Dendritic cell treated with granulocyte-macrophage colony-stimulating factor and Interleukin-4, amounts not matched to agents 40 ng/mL and 50 ng/mL, for 4 days (primary cell): ENCODE measurements around the gene NPAS3.

Source experiments
- H3K27ac Mint-ChIP-seq: one replicate; pipeline ENCODE4 v1.8.0; 2022; ENCODE audit warnings: mild to moderate bottlenecking, mixed read lengths
- H3K27me3 Mint-ChIP-seq: one replicate; pipeline ENCODE4 v1.8.0; 2022; ENCODE audit warnings: mild to moderate bottlenecking, mixed read lengths
- H3K36me3 Mint-ChIP-seq: one replicate; pipeline ENCODE4 v1.8.0; 2022; ENCODE audit warnings: low read depth, mixed read lengths
- H3K4me1 Mint-ChIP-seq: one replicate; pipeline ENCODE4 v1.8.0; 2022; ENCODE audit warnings: low read depth, mixed read lengths
- H3K4me3 Mint-ChIP-seq: one replicate; pipeline ENCODE4 v1.8.0; 2022; ENCODE audit warnings: mild to moderate bottlenecking, moderate library complexity, mixed read lengths
- H3K9me3 Mint-ChIP-seq: one replicate; pipeline ENCODE4 v1.8.0; 2022; ENCODE audit warnings: mixed read lengths
- intact Hi-C: fragments of 100-400 bp; cut with micrococcal nuclease; formaldehyde crosslinking; loops from one replicate; pipeline ENCODE4 v1.15.0; 2022

NPAS3 gene

GRCh38 chr14:33806905-33807304 lies 868.2 kb downstream of the NPAS3 start:
- Mint-ChIP-seq H3K27ac (no peak overlapping the region), H3K9me3 (no peaks in the 10 kb centered on the region), H3K36me3 (no peaks in the 10 kb centered on the region), H3K27me3 (peaks cover 15% of the 10 kb centered on the region), H3K4me1 (no peaks in the 10 kb centered on the region), H3K4me3 (no peak overlapping the region)
- intact Hi-C loops, result no loop called here

GRCh38 chr14:33808187-33808586 lies 869.5 kb downstream of the NPAS3 start:
- Mint-ChIP-seq H3K27me3 (peaks cover 6% of the 10 kb centered on the region), H3K9me3 (no peaks in the 10 kb centered on the region), H3K4me1 (no peaks in the 10 kb centered on the region), H3K36me3 (no peaks in the 10 kb centered on the region), H3K4me3 (no peak overlapping the region), H3K27ac (no peak overlapping the region)
- intact Hi-C loops, result no loop called here

GRCh38 chr14:33809396-33809981 lies 870.8 kb downstream of the NPAS3 start:
- H3K27me3 Mint-ChIP-seq, result peaks cover 9% of the 10 kb centered on the region

GRCh38 chr14:33810308-33810707 lies 871.6 kb downstream of the NPAS3 start:
- Mint-ChIP-seq H3K27me3 (peaks cover 9% of the 10 kb centered on the region), H3K9me3 (no peaks in the 10 kb centered on the region), H3K36me3 (no peaks in the 10 kb centered on the region), H3K27ac (no peak overlapping the region), H3K4me1 (no peaks in the 10 kb centered on the region), H3K4me3 (no peak overlapping the region)
- intact Hi-C loops, result no loop called here

More at GRCh38 chr14:33809396-33809981, 870.8 kb downstream of the NPAS3 start:
- intact Hi-C loops, result no loop called here
- no peak overlapping the region for H3K4me3 Mint-ChIP-seq
- H3K27ac Mint-ChIP-seq, result no peak overlapping the region
- no peaks in the 10 kb centered on the region for H3K36me3 Mint-ChIP-seq
- H3K4me1 Mint-ChIP-seq, result no peaks in the 10 kb centered on the region
- no peaks in the 10 kb centered on the region for H3K9me3 Mint-ChIP-seq

- Mint-ChIP-seq H3K36me3 (no peaks in the 10 kb centered on the region), H3K4me3 (no peak overlapping the region), H3K27ac (no peak overlapping the region), H3K27me3 (peaks cover 6% of the 10 kb centered on the region), H3K4me1 (no peaks in the 10 kb centered on the region), H3K9me3 (no peaks in the 10 kb centered on the region)
- intact Hi-C loops, result no loop called here
These were observed 873.0 kb downstream of the NPAS3 start for GRCh38 chr14:33811721-33812120.

GRCh38 chr14:33812181-33812580 lies 873.5 kb downstream of the NPAS3 start:
- Mint-ChIP-seq H3K4me3 (no peak overlapping the region), H3K9me3 (no peaks in the 10 kb centered on the region), H3K36me3 (no peaks in the 10 kb centered on the region), H3K27ac (no peak overlapping the region), H3K27me3 (peaks cover 6% of the 10 kb centered on the region), H3K4me1 (no peaks in the 10 kb centered on the region)
- intact Hi-C loops, result no loop called here

- Mint-ChIP-seq H3K36me3 (no peaks in the 10 kb centered on the region), H3K9me3 (no peaks in the 10 kb centered on the region), H3K4me1 (no peaks in the 10 kb centered on the region), H3K27ac (no peak overlapping the region), H3K27me3 (peaks cover 6% of the 10 kb centered on the region), H3K4me3 (no peak overlapping the region)
- intact Hi-C loops, result no loop called here
These were observed 873.9 kb downstream of the NPAS3 start for GRCh38 chr14:33812601-33813000.

GRCh38 chr14:33814010-33814409 lies 875.3 kb downstream of the NPAS3 start:
- intact Hi-C loops, result no loop called here
- no peak overlapping the region for H3K4me3 Mint-ChIP-seq
- H3K36me3 Mint-ChIP-seq, result no peaks in the 10 kb centered on the region
- H3K27me3 Mint-ChIP-seq, result peaks cover 6% of the 10 kb centered on the region
- H3K27ac Mint-ChIP-seq, result no peak overlapping the region
- H3K4me1 Mint-ChIP-seq, result no peaks in the 10 kb centered on the region
- no peaks in the 10 kb centered on the region for H3K9me3 Mint-ChIP-seq

- Mint-ChIP-seq H3K27me3 (peaks cover 2% of the 10 kb centered on the region), H3K4me3 (no peak overlapping the region), H3K36me3 (no peaks in the 10 kb centered on the region), H3K27ac (no peak overlapping the region), H3K9me3 (no peaks in the 10 kb centered on the region), H3K4me1 (no peaks in the 10 kb centered on the region)
- intact Hi-C loops, result no loop called here
These were observed 895.2 kb downstream of the NPAS3 start for GRCh38 chr14:33833706-33834465.

- H3K4me1 Mint-ChIP-seq, result no peaks in the 10 kb centered on the region
- H3K27ac Mint-ChIP-seq, result no peak overlapping the region
- peaks cover 2% of the 10 kb centered on the region for H3K27me3 Mint-ChIP-seq
- intact Hi-C loops, result no loop called here
- no peak overlapping the region for H3K4me3 Mint-ChIP-seq
- H3K36me3 Mint-ChIP-seq, result no peaks in the 10 kb centered on the region
- H3K9me3 Mint-ChIP-seq, result no peaks in the 10 kb centered on the region
These were observed 896.0 kb downstream of the NPAS3 start for GRCh38 chr14:33834466-33835260.

GRCh38 chr14:33835261-33835655 lies 896.6 kb downstream of the NPAS3 start:
- H3K36me3 Mint-ChIP-seq, result no peaks in the 10 kb centered on the region
- H3K27ac Mint-ChIP-seq, result no peak overlapping the region
- no peak overlapping the region for H3K4me3 Mint-ChIP-seq
- intact Hi-C loops, result no loop called here
- no peaks in the 10 kb centered on the region for H3K9me3 Mint-ChIP-seq
- H3K4me1 Mint-ChIP-seq, result no peaks in the 10 kb centered on the region
- peaks cover 2% of the 10 kb centered on the region for H3K27me3 Mint-ChIP-seq

- H3K36me3 Mint-ChIP-seq, result no peaks in the 10 kb centered on the region
- H3K4me1 Mint-ChIP-seq, result no peaks in the 10 kb centered on the region
These were observed 897.0 kb downstream of the NPAS3 start for GRCh38 chr14:33835677-33836076.

GRCh38 chr14:33836203-33836899 lies 897.7 kb downstream of the NPAS3 start:
- H3K9me3 Mint-ChIP-seq, result no peaks in the 10 kb centered on the region
- H3K4me1 Mint-ChIP-seq, result no peaks in the 10 kb centered on the region
- H3K4me3 Mint-ChIP-seq, result no peak overlapping the region
- H3K27me3 Mint-ChIP-seq, result peaks cover 2% of the 10 kb centered on the region
- no peaks in the 10 kb centered on the region for H3K36me3 Mint-ChIP-seq
- intact Hi-C loops, result no loop called here
- H3K27ac Mint-ChIP-seq, result no peak overlapping the region

More at GRCh38 chr14:33835677-33836076, 897.0 kb downstream of the NPAS3 start:
- H3K9me3 Mint-ChIP-seq, result no peaks in the 10 kb centered on the region
- no peak overlapping the region for H3K4me3 Mint-ChIP-seq
- H3K27ac Mint-ChIP-seq, result no peak overlapping the region
- intact Hi-C loops, result no loop called here
- peaks cover 2% of the 10 kb centered on the region for H3K27me3 Mint-ChIP-seq
